Stimulated activated CD8-positive, alpha-beta memory T cell treated with anti-CD3 and anti-CD28 coated beads, Interleukin-4, amount 100 ng/mL, for 1 hour (primary cell): ENCODE data around the gene KRTAP2-2.
"Not testable (repeated sequence)": the region's sequence is repeated elsewhere in the genome, so short reads cannot be mapped to it uniquely, and the experiment has no call there.

ENCODE experiments used
- DNase-seq, 2 donors: peaks; one replicate each; pipeline ENCODE4 v3.0.0-alpha.2; 2020; ENCODE audit warnings: low read depth in 2 of 2, low spot score in 1 of 2

The KRTAP2-2 gene

DNA sequence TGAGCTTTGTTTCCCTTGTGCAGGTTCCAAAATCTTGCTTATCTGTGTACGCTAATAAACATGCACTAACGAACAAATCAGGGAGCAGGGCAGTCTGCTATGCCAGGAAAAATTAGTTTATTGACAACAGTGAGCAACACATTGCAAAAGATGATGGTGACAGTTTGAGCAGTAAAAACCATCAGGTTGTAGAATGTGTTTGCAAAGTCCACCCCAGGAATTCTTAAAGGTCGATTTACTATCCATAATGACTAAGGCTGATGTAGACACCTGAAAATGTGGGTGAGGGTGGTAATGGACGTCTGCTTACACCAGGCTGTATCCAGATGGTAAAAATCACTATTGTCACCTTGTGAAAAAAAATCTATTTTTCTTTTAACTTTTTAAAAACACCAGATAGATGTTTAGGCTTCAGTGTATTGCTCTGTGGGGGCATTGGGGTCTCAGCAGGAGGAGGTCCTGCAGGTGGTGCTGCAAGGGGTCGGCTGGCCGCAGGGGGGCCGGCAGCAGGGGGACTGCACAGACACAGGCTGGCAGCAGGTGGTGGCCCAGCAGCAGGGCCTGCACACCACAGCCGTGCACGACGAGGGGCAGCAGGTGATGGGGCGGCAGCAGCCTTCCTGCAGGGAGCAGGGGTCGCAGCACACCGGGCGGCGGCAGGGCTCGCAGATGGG is 10.1 kb upstream of the KRTAP2-2 start:
- DNase-seq = not testable (repeated sequence)

DNA sequence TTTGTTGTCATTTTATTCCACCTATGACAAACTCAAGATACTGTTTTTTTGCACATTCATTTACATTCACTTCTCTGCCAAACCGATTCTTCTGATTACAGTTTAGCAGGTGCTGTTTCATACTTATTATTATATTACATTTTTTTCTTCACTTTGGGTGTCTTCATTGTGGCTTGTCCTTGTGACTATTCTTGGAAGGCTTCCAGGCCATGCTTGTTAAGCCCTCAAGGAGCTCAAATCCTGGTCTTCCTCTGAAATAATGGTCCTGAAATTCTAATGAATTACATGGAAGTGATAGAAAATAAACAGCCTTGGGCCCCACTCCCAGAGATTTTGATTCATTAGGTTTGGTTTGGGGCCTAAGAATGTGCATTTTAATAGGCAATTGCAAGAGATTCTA is 9.3 kb upstream of the KRTAP2-2 start:
- no peak for DNase-seq

DNA sequence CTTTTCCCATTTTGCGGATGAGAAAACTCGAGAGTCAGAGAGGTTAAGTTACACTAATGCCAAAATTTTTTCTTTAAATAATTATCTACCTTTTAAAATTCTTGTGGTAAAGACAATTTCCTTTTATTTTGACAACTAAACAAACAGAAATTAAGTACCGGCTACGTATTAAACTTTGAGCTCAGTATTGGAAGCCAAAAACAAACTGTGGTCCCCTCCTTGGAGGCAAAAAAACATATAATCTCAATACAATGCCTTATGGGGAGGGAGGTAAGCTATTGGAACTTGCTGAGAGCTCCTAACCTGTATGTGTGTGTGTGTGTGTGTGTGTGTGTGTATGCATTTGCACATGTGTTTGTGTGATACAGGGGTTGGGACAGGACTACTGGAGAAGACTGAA is 8.4 kb upstream of the KRTAP2-2 start:
- no peak for DNase-seq

DNA sequence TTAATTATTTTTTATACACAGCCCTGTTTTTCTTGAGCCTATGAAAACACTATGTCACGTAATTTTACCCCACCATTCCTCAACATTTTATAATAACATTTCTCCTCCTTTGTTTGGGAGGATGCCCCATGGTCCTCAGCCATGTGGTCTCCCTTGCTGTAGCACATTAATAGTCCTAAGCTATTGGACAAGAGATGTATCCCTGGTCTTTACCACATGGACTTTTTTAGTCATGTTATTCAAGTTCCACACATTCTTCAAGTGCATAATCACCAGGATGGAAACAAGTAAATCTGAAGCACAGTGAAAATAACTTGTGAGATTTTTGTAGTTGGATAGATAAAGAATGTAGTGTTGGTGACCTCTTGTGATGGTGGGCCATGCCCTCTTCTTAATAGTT is 6.9 kb upstream of the KRTAP2-2 start:
- DNase-seq = no peak

DNA sequence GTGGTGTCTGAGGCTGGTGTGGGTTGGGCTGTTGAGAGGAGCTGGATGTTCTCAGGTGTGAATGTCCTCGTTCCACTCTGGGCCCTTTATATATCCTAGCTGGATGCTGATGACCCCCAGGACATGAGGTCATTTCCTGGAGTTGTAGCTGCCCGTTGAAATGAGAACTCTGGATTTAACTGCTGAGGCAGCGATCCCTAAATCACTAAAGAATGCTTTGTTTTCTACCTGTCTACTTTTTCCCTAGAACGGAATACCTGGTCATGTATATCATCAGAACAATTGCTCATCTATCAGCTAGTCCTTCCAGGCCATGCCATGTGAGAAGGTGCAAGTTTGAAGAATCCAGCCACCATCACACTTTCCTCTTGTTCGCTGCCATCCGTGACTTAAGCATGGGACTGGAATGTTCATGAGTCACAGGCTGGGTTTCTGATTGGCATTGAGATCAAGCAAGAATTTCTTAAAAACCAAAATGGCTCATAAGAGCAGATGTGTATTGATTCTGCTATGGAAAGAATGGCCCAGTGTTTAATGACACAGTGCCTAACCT is 5.1 kb upstream of the KRTAP2-2 start, which contains the start of gene KRTAP2-3:
Gene KRTAP2-3 (minus strand): TSS at position 63 of the 553 bp plus-strand sequence. CDS start 64 bp downstream, outside the sequence.
- DNase-seq = no peak

DNA sequence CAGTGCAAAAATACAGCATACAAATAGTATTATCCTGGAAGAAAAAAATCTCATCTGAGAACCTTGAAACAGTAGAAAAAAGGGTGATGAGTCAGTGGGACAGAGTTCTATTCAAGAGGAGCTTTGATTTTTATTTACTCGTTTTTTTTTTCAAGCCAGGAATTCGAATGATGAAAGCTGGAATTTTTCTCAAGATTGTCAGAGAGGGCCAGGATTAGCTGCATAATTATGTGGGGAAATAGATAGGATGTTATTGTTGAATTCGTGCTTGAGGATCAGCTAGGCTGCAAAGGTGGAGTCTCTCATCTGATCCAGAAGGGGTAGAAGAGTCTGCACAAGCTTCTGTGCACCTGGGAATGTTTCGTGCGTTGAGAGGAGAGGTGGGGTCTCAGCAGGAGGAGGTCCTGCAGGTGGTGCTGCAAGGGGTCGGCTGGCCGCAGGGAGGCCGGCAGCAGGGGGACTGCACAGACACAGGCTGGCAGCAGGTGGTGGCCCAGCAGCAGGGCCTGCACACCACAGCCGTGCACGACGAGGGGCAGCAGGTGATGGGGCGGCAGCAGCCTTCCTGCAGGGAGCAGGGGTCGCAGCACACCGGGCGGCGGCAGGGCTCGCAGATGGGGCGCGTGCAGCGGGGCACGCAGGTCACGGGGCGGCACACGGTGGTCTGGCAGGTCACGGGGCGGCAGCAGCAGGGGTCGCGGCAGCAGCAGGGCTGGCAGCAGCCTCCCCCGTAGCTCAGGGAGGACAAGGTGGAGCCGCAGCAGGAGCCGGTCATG is 4.4 kb upstream of the KRTAP2-2 start:
- DNase-seq = not testable (repeated sequence)

DNA sequence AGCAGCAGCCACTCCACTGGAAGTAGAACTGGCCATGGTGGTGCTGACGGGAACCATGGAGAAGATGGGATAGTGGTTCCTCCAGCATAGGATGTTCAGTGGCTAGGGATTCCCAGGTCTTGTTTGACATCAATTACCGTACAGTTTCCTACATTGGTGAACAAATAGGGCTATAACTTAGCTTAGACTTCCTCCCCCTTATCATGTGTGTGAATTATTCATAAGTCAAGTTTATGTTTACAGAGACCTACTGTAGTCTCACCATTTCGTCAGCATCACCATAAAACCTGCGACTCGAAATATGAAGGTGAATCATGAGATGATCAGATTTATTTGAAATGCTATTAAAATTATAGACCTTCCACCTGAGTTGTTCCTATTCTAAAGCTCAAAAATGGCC is 3.7 kb upstream of the KRTAP2-2 start:
- DNase-seq = no peak

DNA sequence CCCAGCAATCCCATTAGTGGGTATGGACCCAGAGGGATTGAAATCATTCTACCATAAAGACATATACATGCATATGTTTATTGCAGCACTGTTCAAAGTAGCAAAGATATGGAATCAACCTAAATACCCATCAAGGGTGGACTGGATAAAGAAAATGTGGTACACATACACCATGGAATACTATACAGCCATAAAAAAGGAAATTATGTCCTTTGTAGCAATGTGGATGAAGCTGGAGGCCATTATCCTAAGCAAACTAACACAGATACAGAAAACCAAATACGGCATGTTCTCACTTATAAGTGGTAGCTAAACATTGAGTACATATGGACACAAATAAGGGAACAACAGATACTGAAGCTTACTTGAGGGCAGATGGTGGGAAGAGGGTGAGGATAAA is 2.5 kb upstream of the KRTAP2-2 start:
- DNase-seq = no peak

DNA sequence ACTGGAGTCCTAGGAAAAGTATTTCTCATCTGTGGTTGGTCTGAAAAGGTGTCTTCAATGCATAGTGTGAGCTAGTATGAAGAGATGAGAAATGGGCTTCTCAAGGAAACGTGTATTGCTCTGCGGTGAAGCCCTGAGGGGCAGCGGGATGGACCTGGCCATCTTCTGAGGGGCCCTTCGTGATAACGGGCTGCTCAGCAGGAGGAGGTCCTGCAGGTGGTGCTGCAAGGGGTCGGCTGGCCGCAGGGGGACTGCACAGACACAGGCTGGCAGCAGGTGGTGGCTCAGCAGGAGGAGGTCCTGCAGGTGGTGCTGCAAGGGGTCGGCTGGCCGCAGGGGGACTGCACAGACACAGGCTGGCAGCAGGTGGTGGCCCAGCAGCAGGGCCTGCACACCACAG is 474 bp downstream of the KRTAP2-2 start:
- not testable (repeated sequence) for DNase-seq

DNA sequence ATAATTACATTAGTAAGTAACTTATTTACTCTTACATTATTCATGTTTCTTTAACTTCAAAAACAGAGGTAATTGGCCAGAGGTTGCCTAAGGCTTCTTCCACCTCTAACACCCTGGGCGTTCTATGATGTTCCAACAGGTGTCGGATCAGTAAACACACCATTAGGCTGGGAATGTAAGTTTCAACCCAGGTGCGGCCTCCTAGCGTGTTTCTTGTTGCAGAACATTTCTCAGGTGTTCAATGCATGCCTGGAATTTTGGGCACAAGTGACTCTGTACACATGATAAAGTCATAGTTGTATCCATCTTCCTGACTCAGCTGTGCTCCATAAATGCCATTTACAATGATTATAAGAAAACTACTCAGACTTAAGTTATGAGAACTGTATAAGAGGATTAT is 1.0 kb downstream of the KRTAP2-2 start:
- DNase-seq = no peak

DNA sequence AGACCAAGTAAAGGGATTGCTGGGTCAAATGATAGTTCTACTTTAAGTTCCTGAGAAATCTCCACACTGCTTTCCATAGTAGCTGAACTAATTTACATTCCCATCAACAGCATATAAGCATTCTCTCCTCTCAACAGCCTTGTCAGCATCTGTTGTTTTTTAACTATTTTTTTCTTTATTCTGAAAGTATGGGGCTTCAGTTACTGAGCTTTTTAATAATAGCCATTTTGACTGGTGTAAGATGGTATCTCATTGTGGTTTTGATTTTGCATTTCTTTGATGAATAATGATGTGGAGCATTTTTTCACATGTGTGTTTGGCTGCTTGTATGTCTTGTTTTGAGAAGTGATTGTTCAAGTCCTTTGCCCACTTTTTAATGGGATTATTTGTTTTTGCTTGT is 2.5 kb downstream of the KRTAP2-2 start:
- DNase-seq = no peak

DNA sequence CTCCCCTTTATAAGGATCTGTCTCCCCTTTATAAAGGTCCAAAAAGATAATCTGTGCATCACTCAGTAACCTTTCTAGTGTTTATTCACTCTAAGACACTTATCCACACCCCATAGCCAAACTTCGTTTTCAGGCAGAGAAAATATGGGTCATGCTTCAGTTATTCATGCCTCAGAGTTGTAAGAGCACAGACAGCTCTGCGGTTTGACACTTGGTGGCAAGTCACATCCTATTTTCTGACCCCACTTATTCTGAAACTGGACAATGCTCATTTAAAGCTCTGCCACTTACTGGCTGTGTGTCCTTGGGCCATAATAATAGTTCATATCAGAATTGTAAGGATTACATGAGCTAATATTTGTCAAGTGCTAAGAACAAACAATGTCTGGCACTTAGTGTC is 5.9 kb downstream of the KRTAP2-2 start:
- no peak for DNase-seq

DNA sequence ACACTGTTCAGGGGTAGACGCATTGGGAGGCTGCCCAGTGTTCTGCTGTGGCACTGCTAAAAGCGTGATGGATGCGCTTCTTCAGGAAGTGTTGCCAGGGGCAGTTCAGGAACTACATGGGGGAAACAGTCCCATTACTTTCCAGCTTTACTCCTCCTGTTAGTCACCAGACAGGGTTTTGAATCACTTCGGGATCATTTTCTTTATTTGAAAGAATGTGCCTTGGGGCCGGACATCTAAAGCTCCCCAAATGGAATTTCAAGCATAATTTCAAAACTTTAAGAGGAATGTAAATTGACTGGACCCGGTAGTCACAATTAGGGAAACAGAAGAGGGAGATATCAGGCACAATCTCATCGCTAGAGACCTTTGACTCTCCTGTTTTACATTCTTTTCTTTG is 6.6 kb downstream of the KRTAP2-2 start:
- DNase-seq = no peak

DNA sequence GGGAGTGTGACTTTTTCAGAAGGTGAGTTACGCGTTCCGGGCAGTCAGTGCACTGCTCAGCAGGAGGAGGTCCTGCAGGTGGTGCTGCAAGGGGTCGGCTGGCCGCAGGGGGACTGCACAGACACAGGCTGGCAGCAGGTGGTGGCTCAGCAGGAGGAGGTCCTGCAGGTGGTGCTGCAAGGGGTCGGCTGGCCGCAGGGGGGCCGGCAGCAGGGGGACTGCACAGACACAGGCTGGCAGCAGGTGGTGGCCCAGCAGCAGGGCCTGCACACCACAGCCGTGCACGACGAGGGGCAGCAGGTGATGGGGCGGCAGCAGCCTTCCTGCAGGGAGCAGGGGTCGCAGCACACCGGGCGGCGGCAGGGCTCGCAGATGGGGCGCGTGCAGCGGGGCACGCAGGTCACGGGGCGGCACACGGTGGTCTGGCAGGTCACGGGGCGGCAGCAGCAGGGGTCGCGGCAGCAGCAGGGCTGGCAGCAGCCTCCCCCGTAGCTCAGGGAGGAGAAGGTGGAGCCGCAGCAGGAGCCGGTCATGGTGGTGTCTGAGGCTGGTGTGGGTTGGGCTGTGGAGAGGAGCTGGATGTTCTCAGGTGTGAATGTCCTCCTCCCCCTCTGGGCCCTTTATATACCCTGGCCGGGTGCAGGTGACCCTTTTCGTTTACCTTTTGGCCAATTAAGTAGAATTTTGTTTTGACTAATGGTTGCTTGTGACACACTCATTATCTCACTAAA is 8.1 kb downstream of the KRTAP2-2 start, which contains the start of gene KRTAP2-1:
Gene KRTAP2-1 (minus strand): TSS at position 582 of the 731 bp plus-strand sequence. CDS start 49 bp downstream, at position 533.
- DNase-seq = not testable (repeated sequence)

DNA sequence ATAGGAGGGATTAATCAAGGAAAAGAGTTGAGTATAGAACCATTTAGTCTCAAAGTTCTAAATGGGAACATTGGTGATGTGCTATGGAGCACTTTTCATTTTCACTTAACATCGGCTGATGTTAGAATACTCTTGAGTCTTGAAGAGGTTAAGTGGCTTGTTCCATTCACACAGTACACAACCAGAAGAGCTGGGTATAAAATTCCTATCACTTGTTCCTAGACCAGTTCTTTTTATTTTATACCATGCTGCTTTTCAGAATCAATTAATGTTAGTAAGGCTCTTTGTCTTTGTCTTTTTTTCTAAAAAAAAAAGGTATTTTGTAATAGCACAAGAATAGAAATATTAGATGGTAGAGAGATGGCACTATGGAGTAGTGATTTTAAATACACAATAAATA is 12.1 kb downstream of the KRTAP2-2 start:
- DNase-seq = no peak

DNA sequence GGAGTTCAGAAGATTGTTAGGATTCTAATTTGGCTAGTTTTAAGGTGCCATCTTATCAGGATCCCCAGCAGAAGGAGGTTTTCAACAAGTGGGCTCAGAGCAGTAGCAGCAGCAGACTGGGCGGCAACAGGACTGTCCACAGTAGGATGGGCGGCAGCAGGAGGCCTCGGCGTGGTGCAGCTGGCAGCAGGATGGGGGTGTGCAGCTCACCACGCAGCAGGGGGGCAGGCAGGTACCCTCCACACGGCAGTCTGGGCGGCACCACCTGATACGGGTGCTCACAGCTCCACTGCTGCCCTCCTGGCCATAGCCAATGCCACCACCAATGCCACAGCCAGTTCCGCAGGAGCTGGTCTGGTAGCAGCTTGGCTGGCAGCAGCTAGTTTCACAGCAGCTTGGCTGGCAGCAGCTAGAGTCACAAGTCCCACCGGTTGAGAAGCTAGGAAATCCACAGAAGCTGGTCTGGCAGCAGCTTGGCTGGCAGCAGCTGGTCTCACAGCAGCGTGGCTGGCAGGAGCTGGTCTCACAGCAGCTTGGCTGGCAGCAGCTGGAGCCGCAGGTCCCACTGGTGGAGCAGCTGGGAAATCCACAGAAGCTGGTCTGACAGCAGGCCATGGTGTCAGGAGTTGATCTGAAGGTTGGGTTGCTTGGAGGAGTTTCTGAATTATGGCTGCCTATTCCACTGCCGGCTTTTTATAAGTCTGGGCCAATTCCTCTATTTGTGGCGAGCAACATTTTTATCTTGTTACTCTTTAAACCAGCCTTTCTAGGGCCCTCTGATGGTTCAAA is 14.1 kb downstream of the KRTAP2-2 start, which contains the start of gene KRTAP1-1:
Gene KRTAP1-1 (minus strand): TSS at position 668 of the 789 bp plus-strand sequence. CDS start 53 bp downstream, at position 615.
- DNase-seq = not testable (repeated sequence)

DNA sequence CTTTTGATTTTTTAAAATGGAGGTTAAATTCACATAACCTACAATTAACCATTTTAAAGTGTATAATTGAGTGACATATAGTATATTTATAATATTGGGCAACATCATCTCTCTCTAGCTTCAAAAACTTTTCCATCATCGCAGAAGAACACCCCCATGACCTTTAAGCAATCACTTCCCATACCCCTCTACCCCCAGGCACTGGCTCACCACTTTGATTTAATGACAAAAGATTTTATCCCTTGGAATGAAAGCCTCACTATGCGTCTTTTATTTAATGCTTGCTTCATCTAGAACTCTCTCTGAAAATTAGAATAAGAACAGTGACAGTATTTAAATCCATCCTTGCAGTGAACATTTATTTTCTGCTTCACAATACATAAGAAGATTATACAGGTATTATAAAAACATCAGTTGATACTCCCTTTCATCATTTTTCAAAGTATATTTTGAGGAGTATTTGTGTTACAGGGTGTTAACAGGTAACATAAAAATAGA is 17.1 kb downstream of the KRTAP2-2 start:
- DNase-seq = no peak

DNA sequence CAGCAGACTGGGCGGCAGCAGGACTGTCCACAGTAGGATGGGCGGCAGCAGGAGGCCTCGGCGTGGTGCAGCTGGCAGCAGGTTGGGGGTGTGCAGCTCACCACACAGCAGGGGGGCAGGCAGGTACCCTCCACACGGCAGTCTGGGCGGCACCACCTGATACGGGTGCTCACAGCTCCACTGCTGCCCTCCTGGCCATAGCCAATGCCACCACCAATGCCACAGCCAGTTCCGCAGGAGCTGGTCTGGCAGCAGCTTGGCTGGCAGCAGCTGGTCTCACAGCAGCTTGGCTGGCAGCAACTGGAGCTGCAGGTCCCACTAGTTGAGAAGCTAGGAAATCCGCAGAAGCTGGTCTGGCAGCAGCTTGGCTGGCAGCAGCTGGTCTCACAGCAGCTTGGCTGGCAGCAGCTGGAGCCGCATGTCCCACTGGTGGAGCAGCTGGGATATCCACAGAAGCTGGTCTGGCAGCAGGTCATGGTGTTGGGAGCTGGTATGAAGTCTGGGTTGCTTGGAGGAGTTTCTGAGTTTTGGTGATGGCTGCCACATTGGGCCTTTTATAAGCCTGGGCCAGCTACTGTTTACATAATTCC is 20.6 kb downstream of the KRTAP2-2 start, which contains the start of gene KRTAP1-3:
Gene KRTAP1-3 (minus strand): TSS at position 529 of the 590 bp plus-strand sequence. CDS start 53 bp downstream, at position 476.
- not testable (repeated sequence) for DNase-seq

DNA sequence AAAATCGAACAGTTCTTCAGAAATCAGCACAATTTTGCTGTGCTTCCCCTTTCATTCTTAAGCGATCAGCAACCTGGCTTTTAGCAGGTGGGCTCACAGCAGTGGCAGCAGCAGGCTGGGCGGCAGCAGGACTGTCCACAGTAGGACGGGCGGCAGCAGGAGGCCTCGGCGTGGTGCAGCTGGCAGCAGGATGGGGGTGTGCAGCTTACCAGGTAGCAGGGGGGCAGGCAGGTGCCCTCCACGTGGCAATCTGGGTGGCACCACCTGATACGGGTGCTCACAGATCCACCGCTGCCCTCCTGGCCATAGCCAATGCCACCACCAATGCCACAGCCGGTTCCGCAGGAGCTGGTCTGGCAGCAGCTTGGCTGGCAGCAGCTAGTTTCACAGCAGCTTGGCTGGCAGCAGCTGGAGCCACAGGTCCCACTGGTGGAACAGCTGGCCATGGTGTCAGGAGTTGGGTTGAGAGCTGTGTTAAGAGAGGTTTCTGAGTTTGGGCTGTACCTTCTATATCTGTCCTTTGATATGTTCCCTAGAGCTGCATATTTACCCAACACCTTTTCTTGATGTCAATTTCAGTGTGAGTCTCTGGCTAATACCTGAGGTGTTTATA is 25.3 kb downstream of the KRTAP2-2 start, which contains the start of gene KRTAP1-4:
Gene KRTAP1-4 (minus strand): TSS at position 563 of the 613 bp plus-strand sequence. CDS start 117 bp downstream, at position 446.
- DNase-seq = no peak
